CD14-positive monocyte (primary cell): ENCODE data around the gene ZFP36L1. TPM values are rescaled to one million over a fixed set of nuclear protein-coding genes. Genes with fewer than 3 reads are reported as not detected.

Experiments
- DNase-seq, 3 donors: peaks; one replicate each; pipeline ENCODE4 v3.0.0-alpha.2; 2011 to 2022
- H2AFZ ChIP-seq: 2 replicates; pipeline ENCODE4 v1.6.0; 2012; ENCODE audit warnings: mild to moderate bottlenecking, low read depth, low read length, inconsistent platforms; ENCODE audit not compliant: insufficient read depth, poor library complexity, severe bottlenecking
- H3K27ac ChIP-seq, 2 donors: 1 replicate in 1 of 2; 2 replicates in 1 of 2; pipeline ENCODE4 v1.5.1; 2012 to 2013; ENCODE audit warnings: low read length in 2 of 2, control low read depth in 1 of 2, inconsistent platforms in 1 of 2, low read depth in 1 of 2, mild to moderate bottlenecking in 1 of 2
- H3K27me3 ChIP-seq, 2 donors: one replicate each; pipeline versions ENCODE4 v1.6.0 to v1.6.1; 2011 to 2013; ENCODE audit warnings: low read length in 2 of 2; ENCODE audit not compliant: control insufficient read depth in 2 of 2, insufficient read depth in 2 of 2
- H3K36me3 ChIP-seq, 2 donors: replicated peaks in 1 of 2; 1 replicate in 1 of 2; 2 replicates in 1 of 2; pipeline versions ENCODE4 v1.5.1 to v1.6.1; 2012 to 2013; ENCODE audit warnings: low read length in 2 of 2, control low read depth in 1 of 2, inconsistent platforms in 1 of 2, mild to moderate bottlenecking in 1 of 2; ENCODE audit not compliant: insufficient read depth in 2 of 2, control insufficient read depth in 1 of 2
- H3K4me1 ChIP-seq, 2 donors: 1 replicate in 1 of 2; 2 replicates in 1 of 2; pipeline versions ENCODE4 v1.5.1 to v1.6.1; 2012 to 2013; ENCODE audit warnings: low read length in 2 of 2, control low read depth in 1 of 2, inconsistent platforms in 1 of 2, mild to moderate bottlenecking in 1 of 2, moderate library complexity in 1 of 2; ENCODE audit not compliant: insufficient read depth in 2 of 2, control insufficient read depth in 1 of 2
- H3K4me2 ChIP-seq: replicated peaks from 2 replicates; pipeline ENCODE3; 2012; ENCODE audit warnings: low read length, moderate library complexity, mild to moderate bottlenecking; ENCODE audit not compliant: poor library complexity, severe bottlenecking; ENCODE audit errors: extremely low read depth
- H3K4me3 ChIP-seq, 3 experiments: fragments of 200-600 bp in 1 of 3; sonication (generic) in 1 of 3; replicated peaks in 1 of 3; 1 replicate in 2 of 3; 2 replicates in 1 of 3; pipeline ENCODE4 v1.5.1; 2011 to 2013; ENCODE audit warnings: low read length in 3 of 3, mild to moderate bottlenecking in 3 of 3, control low read depth in 2 of 3, low read depth in 2 of 3, inconsistent platforms in 1 of 3, moderate library complexity in 1 of 3
- H3K79me2 ChIP-seq: 2 replicates; pipeline ENCODE4 v1.6.0; 2012; ENCODE audit warnings: mild to moderate bottlenecking, control low read depth, inconsistent platforms, low read length, moderate library complexity; ENCODE audit not compliant: insufficient read depth
- H3K9ac ChIP-seq: 2 replicates; pipeline ENCODE4 v1.6.0; 2017; ENCODE audit warnings: low read length, mild to moderate bottlenecking; ENCODE audit not compliant: insufficient read depth, poor library complexity, severe bottlenecking
- H3K9me3 ChIP-seq, 2 donors: replicated peaks in 1 of 2; 1 replicate in 1 of 2; 2 replicates in 1 of 2; pipeline versions ENCODE4 v1.5.1 to v1.6.1; 2012 to 2013; ENCODE audit warnings: low read length in 2 of 2, control low read depth in 1 of 2; ENCODE audit not compliant: control insufficient read depth in 1 of 2, insufficient read depth in 1 of 2
- H4K20me1 ChIP-seq: 2 replicates; pipeline ENCODE4 v1.6.0; 2012; ENCODE audit warnings: mild to moderate bottlenecking, low read length, control low read depth, moderate library complexity; ENCODE audit not compliant: insufficient read depth
- H3K27ac Mint-ChIP-seq, 7 donors: one replicate each; pipeline ENCODE4 v1.8.0; 2020; ENCODE audit warnings: mild to moderate bottlenecking in 7 of 7, mixed read lengths in 7 of 7, moderate library complexity in 6 of 7, inconsistent platforms in 2 of 7
- H3K27me3 Mint-ChIP-seq, 3 donors: one replicate each; pipeline ENCODE4 v1.8.0; 2021 to 2022; ENCODE audit warnings: low read depth in 3 of 3, mild to moderate bottlenecking in 3 of 3, mixed read lengths in 3 of 3, moderate library complexity in 3 of 3, inconsistent platforms in 1 of 3
- H3K36me3 Mint-ChIP-seq, 2 donors: one replicate each; pipeline ENCODE4 v1.8.0; 2020; ENCODE audit warnings: mixed read lengths in 2 of 2, inconsistent platforms in 1 of 2, mild to moderate bottlenecking in 1 of 2
- H3K4me1 Mint-ChIP-seq: one replicate; pipeline ENCODE4 v1.8.0; 2020; ENCODE audit warnings: mild to moderate bottlenecking, mixed read lengths
- H3K4me3 Mint-ChIP-seq, 2 donors: one replicate each; pipeline ENCODE4 v1.8.0; 2020; ENCODE audit warnings: mild to moderate bottlenecking in 2 of 2, mixed read lengths in 2 of 2, moderate library complexity in 1 of 2
- H3K9me3 Mint-ChIP-seq, 7 donors: one replicate each; pipeline ENCODE4 v1.8.0; 2020 to 2022; ENCODE audit warnings: mixed read lengths in 7 of 7, mild to moderate bottlenecking in 6 of 7, moderate library complexity in 6 of 7, inconsistent platforms in 2 of 7
- WGBS: methylation state at CpG from one replicate; pipeline ENCODE4 v1.1.5; 2013; ENCODE audit warnings: missing lambda C conversion rate; ENCODE audit not compliant: insufficient coverage; 5-methylcytosine and 5-hydroxymethylcytosine counted together
- intact Hi-C, 2 donors: fragments of 100-400 bp; cut with micrococcal nuclease; formaldehyde crosslinking; loops; one replicate each; pipeline versions ENCODE4 v1.15.0 to v1.15.1; 2023
- polyA plus RNA-seq, 3 donors: library from polyadenylated mRNA; depleted of rRNA in 1 of 3; unstranded in 2 of 3; stranded (reverse) in 1 of 3; fragments of 300-500 nt in 2 of 3; fragments of >200 nt in 1 of 3; fragmentation: Illumina TruSeq in 2 of 3; gene quantifications; 1 replicate in 2 of 3; 2 replicates in 1 of 3; pipeline ENCODE4 v1.2.3, GENCODE V29; 2012 to 2021
- TF ChIP-seq, protein P1 (sequence below): fragments of 200-600 bp; IDR thresholded peaks from one replicate; pipeline ENCODE4 v1.8.0; 2022; ENCODE audit warnings: antibody characterized with exemption, mild to moderate bottlenecking

Gene ZFP36L1
- polyA plus RNA-seq, 3 donors: 151 to 934 (median 185) TPM

DNA sequence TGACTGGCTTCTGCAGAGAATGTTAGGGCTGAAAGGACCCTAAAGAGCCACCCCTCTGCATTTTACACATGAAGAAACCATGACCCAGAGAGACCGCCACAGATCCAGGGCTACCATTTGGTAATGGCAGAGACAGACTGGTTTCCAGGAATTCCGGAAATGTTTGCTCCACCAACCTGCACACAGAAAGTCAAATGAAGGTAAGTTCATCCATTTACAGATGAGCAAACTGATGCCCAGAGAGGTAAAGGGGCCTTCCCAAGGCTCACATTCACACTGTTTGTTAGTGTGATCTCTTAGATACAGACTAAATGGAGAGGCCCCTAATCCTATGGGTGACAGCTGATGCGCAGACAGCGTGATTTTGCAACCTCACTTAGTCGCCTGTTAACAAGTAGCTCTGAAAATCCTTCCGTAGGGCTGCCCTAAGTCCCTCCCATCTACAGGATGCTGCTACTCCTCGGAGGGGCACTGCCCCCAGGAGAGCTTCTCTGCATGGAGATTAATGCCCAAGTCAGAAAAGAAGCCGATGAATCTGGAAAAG, 33.8 kb downstream of the ZFP36L1 start:
- H3K79me2 ChIP-seq: no peaks in the 10 kb centered on the region
- H3K4me3 ChIP-seq: no peak overlapping the region
- Mint-ChIP-seq H3K9me3 (peaks cover 0 to 5% (median 0%) of the 10 kb centered on the region in 7 donors), H3K4me1 (peaks cover 37% of the 10 kb centered on the region), H3K36me3 (peaks cover 3 to 29% of the 10 kb centered on the region in 2 donors), H3K4me3 (peak overlapping the region in 1 of 2 donors; percentile 44), H3K27me3 (peaks cover 55 to 81% (median 68%) of the 10 kb centered on the region in 3 donors), H3K27ac (peak overlapping the region in 3 of 7 donors; percentile 47 to 62 (median 48))
- no CpG with 5 or more reads among the region's 8 CpGs for WGBS
- intact Hi-C loops: loop anchor here in 1 of 2 donors (5.0 kb wide), 1 partner anchor 1057 kb away; the partner anchor contains the start of gene RDH12
- peak in 1 of 3 donors; percentile 55 for DNase-seq
- no peaks in the 10 kb centered on the region for H3K9me3 ChIP-seq
- TF ChIP-seq, protein P1, sequence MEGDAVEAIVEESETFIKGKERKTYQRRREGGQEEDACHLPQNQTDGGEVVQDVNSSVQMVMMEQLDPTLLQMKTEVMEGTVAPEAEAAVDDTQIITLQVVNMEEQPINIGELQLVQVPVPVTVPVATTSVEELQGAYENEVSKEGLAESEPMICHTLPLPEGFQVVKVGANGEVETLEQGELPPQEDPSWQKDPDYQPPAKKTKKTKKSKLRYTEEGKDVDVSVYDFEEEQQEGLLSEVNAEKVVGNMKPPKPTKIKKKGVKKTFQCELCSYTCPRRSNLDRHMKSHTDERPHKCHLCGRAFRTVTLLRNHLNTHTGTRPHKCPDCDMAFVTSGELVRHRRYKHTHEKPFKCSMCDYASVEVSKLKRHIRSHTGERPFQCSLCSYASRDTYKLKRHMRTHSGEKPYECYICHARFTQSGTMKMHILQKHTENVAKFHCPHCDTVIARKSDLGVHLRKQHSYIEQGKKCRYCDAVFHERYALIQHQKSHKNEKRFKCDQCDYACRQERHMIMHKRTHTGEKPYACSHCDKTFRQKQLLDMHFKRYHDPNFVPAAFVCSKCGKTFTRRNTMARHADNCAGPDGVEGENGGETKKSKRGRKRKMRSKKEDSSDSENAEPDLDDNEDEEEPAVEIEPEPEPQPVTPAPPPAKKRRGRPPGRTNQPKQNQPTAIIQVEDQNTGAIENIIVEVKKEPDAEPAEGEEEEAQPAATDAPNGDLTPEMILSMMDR: no peak
- H3K27me3 ChIP-seq: peaks cover 14 to 53% of the 10 kb centered on the region in 2 donors
- no peak overlapping the region for H3K9ac ChIP-seq
- no peaks in the 10 kb centered on the region for H3K36me3 ChIP-seq
- no peak overlapping the region for H2AFZ ChIP-seq
- no peak overlapping the region for H3K4me2 ChIP-seq
- no peak overlapping the region for H3K27ac ChIP-seq
- H3K4me1 ChIP-seq: peaks cover 31 to 34% of the 10 kb centered on the region in 2 donors
- H4K20me1 ChIP-seq: no peaks in the 10 kb centered on the region

DNA sequence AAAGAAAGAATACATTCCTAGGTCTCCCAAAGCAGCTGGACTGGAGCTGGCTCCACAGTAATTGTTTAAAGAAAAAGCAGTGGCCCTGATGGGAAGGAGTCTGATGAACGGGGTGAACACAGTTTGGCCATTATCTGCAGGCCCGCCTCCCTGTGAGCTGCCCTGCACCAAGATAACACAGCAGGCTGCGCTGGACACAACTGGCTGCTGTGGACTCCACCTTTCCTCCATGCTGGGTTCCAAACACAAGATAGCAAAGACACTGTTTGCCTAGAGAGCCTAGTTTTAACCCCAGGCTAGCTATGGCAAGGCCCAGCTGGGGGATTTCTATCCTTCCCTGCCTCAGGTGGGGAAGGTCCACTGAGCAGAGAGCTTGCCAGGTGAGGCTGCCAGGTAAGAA, 34.6 kb downstream of the ZFP36L1 start:
- peaks cover 39% of the 10 kb centered on the region for H3K4me1 Mint-ChIP-seq
- Histone ChIP-seq H2AFZ (no peak overlapping the region), H3K27me3 (peaks cover 20 to 54% of the 10 kb centered on the region in 2 donors), H3K27ac (peak overlapping the region in 1 of 2 donors; percentile 44), H3K79me2 (no peaks in the 10 kb centered on the region), H3K9me3 (no peaks in the 10 kb centered on the region), H3K36me3 (no peaks in the 10 kb centered on the region), H4K20me1 (no peaks in the 10 kb centered on the region), H3K9ac (no peak overlapping the region), H3K4me3 (no peak overlapping the region), H3K4me1 (peaks cover 31 to 34% of the 10 kb centered on the region in 2 donors), H3K4me2 (no peak overlapping the region)
- H3K27me3 Mint-ChIP-seq: peaks cover 52 to 81% (median 67%) of the 10 kb centered on the region in 3 donors
- peaks cover 0 to 5% (median 0%) of the 10 kb centered on the region in 7 donors for H3K9me3 Mint-ChIP-seq
- peak overlapping the region in 1 of 2 donors; percentile 65 for H3K4me3 Mint-ChIP-seq
- H3K27ac Mint-ChIP-seq: peak overlapping the region in 5 of 7 donors; percentile 64 to 84 (median 68)
- TF ChIP-seq, protein P1: no peak
- DNase-seq: no peak
- peaks cover 3 to 29% of the 10 kb centered on the region in 2 donors for H3K36me3 Mint-ChIP-seq
- intact Hi-C loops: loop anchor here in 1 of 2 donors (5.0 kb wide), 1 partner anchor 1056 kb away; the partner anchor contains the start of gene RDH12
- 95% methylated on average over 3 of the region's 3 CpGs for WGBS
